ENCODE results near the gene TLR1.

GRCh38 chr4:38805530-38806145 is 1.0 kb upstream of the TLR1 start:
- TF ChIP-seq, protein P1, sequence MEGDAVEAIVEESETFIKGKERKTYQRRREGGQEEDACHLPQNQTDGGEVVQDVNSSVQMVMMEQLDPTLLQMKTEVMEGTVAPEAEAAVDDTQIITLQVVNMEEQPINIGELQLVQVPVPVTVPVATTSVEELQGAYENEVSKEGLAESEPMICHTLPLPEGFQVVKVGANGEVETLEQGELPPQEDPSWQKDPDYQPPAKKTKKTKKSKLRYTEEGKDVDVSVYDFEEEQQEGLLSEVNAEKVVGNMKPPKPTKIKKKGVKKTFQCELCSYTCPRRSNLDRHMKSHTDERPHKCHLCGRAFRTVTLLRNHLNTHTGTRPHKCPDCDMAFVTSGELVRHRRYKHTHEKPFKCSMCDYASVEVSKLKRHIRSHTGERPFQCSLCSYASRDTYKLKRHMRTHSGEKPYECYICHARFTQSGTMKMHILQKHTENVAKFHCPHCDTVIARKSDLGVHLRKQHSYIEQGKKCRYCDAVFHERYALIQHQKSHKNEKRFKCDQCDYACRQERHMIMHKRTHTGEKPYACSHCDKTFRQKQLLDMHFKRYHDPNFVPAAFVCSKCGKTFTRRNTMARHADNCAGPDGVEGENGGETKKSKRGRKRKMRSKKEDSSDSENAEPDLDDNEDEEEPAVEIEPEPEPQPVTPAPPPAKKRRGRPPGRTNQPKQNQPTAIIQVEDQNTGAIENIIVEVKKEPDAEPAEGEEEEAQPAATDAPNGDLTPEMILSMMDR (IDR thresholded peaks at IDR 0.05): no peak
- TF ChIP-seq EP300 (IDR thresholded peaks at IDR 0.05; ENCODE audit: low read depth) (no peak), POLR2A (IDR thresholded peaks at IDR 0.05) (no peak), POLR2AphosphoS5 (IDR thresholded peaks at IDR 0.05) (peak in 1 of 3 donors; percentile 13)

All from transverse colon (tissue), 4 donors.